Fibroblast of villous mesenchyme (primary cell): Measurements from ENCODE around the gene CELSR2. TPM values are rescaled to one million over a fixed set of nuclear protein-coding genes. Genes with fewer than 3 reads are reported as not detected.

Experiments
- DNase-seq: peaks from one replicate; pipeline ENCODE4 v3.0.0-alpha.2; 2010; ENCODE audit warnings: low read depth
- H3K4me3 ChIP-seq: 2 replicates; pipeline ENCODE4 v1.5.1; 2011; ENCODE audit warnings: low read depth, mild to moderate bottlenecking, low read length
- CTCF ChIP-seq: IDR thresholded peaks from 2 replicates; pipeline ENCODE4 v1.5.1; 2012; ENCODE audit warnings: low read depth, mild to moderate bottlenecking, low read length; ENCODE audit not compliant: insufficient read depth
- total RNA-seq: library from RNA; depleted of rRNA; stranded (reverse); fragments of >200 nt; gene quantifications from 2 replicates; pipeline ENCODE4 v1.2.3, GENCODE V29; 2012

Gene CELSR2
- total RNA-seq, 1 donor, result 1.3 TPM

DNA sequence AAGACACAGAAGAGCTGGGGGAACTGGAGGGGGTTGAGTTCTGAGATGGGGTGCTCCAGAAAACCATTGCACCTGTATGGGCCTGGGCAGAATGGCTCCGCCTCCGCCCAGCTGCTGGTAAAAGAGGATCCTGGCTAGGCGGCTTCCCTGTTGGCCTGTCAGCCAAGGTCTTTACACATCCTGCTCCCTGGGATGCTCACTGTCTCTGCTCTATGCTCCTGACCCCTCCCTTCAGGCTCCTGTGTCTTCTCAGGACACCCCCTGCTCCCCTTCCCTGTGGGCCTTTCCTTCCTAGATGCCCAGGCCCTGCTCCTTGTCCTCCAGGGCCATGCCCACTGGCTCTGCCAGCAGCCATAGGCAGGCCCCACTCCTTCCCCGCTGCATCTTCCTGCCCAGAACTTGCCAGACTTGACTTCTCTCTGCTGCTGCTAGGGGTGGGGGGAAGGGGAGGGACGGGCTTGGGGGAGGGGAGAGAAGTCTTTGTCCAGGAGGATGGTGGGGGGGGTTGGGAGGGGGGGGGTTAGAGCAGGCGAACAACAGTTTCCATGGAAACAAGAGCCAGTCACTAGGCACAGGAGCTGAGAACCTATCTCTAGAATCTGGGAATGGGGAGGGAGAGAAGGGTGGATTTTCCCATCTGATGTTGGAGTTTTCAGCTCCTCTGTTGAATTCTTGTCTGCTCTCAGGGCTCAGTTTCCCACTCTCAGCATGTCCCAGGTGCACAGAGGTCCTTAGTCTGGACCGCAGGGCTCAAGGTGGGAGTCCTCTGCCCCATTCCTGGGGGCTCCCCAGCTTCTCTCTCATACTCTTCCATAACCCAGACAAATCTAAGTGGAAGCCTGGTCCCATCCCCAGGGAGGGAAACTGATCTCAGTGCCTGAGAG, 10.6 kb downstream of the CELSR2 start:
- no peak overlapping the region for H3K4me3 ChIP-seq
- no peak for DNase-seq
- TF ChIP-seq CTCF, result no peak

GRCh38 chr1:109261006-109261405, 11.7 kb downstream of the CELSR2 start:
- DNase-seq, result no peak
- H3K4me3 ChIP-seq, result no peak overlapping the region
- TF ChIP-seq CTCF, result no peak

- H3K4me3 ChIP-seq, result no peak overlapping the region
- DNase-seq, result no peak
- no peak for TF ChIP-seq CTCF
Observed at GRCh38 chr1:109261578-109261977, 12.2 kb downstream of the CELSR2 start.

GRCh38 chr1:109262231-109263055, 13.1 kb downstream of the CELSR2 start:
- no peak for DNase-seq
- no peak overlapping the region for H3K4me3 ChIP-seq
- TF ChIP-seq CTCF, result no peak

DNA sequence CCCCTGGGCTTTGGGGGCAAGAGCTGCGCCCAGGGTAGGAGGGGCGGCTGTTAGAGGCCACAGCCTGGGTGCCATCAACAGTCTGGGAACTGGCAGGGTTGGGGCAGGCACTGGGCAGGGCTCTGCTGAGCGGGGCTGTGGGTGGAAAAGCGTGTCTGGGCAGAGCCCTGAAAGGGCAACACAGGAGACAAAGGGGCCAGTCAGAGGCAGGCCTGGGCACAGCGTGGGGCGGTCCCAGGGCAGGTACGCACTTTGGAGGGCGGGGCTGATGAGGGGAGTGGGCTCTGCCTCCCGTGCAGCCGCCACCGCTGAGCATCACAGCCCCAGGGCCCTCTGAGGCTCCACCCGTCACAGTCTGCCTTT, 13.9 kb downstream of the CELSR2 start:
- no peak for TF ChIP-seq CTCF
- H3K4me3 ChIP-seq, result no peak overlapping the region
- DNase-seq, result no peak

- TF ChIP-seq CTCF, result peak; percentile 100
- no peak overlapping the region for H3K4me3 ChIP-seq
- DNase-seq, result peak; percentile 87
Observed at GRCh38 chr1:109263597-109264378, 14.4 kb downstream of the CELSR2 start.
